ENCODE measurements around the gene FZD10. TPM values are rescaled to one million over a fixed set of nuclear protein-coding genes. Genes with fewer than 3 reads are reported as not detected.

The FZD10 gene
- total and polyA plus RNA-seq, 2 of the 13 experiments (the other 11 are each of a cell fraction or from before 2014, with no cell fraction given), result not detected

DNA sequence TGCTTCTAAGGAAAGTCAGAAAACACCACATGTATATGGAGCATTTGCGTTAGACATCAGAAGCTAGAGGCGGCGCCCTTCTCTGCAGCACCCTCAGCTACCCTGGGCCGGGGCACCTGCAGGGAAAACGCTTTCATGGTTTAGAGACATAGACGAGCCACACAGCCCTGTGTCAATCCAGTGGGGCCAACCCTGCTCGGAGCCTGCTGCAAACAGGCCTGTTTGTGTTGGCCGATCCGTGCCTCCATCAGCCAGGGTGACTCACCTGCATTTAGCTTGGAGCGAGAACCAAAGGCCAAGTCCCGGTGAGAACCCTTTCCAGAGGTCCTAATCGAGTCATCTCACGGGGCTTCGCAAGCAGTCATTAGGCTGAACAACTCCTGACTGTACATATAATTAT lies 19.5 kb upstream of the FZD10 start (continued):
- TF ChIP-seq ZNF253 (CRISPR knock-in tag; IDR thresholded peaks at IDR 0.05; ENCODE audit: borderline replicate concordance) (no peak), ZNF850 (CRISPR knock-in tag; conservative IDR thresholded peaks at IDR 0.05) (no peak), ZNF709 (CRISPR knock-in tag; IDR thresholded peaks at IDR 0.05) (no peak)

DNA sequence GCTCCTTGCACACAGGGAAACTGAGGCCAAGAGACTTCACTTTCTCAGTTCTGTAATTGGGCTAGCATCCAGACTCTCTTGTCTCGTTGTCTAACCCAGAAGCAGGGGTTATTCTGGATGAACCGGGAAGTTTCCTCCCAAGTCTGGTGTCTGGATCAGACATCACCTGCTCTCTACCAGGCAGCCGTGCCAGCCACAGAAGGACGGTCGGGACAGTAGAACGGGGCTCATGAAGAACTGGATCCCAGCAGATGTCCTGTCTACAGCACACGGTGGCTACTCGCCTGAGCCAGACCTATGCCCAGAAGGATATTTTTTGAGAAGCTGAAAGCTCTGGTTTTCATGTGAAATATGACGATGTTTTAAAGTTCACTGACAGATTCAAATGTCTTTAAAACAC lies 19.1 kb upstream of the FZD10 start:
- DNase-seq (ENCODE audit: low spot score), result no peak
- FAIRE-seq, result no peak
- intact Hi-C loops (cut with micrococcal nuclease; ENCODE audit: unreplicated experiment) (no loop called here), in situ Hi-C loops (cut with HindIII; ENCODE audit: extremely low pct_ligation_motif_present, low pct_unique_long_range_greater_than_20kb) (no loop called here)
- Histone ChIP-seq H3K9ac (ENCODE audit: insufficient read depth, low read depth, low read length) (no peak overlapping the region), H3K9me3 (ENCODE audit: low read length) (no peaks in the 10 kb centered on the region), H3K27ac (ENCODE audit: extremely low read length, insufficient read depth, low read length) (no peak overlapping the region), H2AFZ (ENCODE audit: low read length) (no peak overlapping the region), H3K4me3 (replicated peaks in 1 of 3; ENCODE audit: insufficient read depth in 1 of 3, low read depth in 2 of 3, low read length in 3 of 3) (no peak overlapping the region), H3K79me2 (ENCODE audit: insufficient read depth, low read length) (no peaks in the 10 kb centered on the region), H3K36me3 (replicated peaks in 1 of 2; ENCODE audit: control insufficient read depth in 1 of 2, insufficient read depth in 2 of 2, low read length in 2 of 2) (no peaks in the 10 kb centered on the region), H3K27me3 (ENCODE audit: control insufficient read depth in 1 of 2, insufficient read depth in 2 of 2, low read length in 2 of 2) (peaks cover 4 to 61% of the 10 kb centered on the region in 2 experiments), H3K4me1 (ENCODE audit: insufficient read depth, low read length) (no peaks in the 10 kb centered on the region), H3K4me2 (ENCODE audit: low read depth, low read length) (no peak overlapping the region), H4K20me1 (ENCODE audit: insufficient read depth, low read length) (no peaks in the 10 kb centered on the region)
- TF ChIP-seq, protein P1, sequence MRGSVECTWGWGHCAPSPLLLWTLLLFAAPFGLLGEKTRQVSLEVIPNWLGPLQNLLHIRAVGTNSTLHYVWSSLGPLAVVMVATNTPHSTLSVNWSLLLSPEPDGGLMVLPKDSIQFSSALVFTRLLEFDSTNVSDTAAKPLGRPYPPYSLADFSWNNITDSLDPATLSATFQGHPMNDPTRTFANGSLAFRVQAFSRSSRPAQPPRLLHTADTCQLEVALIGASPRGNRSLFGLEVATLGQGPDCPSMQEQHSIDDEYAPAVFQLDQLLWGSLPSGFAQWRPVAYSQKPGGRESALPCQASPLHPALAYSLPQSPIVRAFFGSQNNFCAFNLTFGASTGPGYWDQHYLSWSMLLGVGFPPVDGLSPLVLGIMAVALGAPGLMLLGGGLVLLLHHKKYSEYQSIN (CRISPR knock-in tag; IDR thresholded peaks at IDR 0.05; ENCODE audit: borderline replicate concordance), result no peak
- TF ChIP-seq ZNF570 (CRISPR knock-in tag; IDR thresholded peaks at IDR 0.05; ENCODE audit: borderline replicate concordance) (no peak), POLR2AphosphoS2 (IDR thresholded peaks at IDR 0.05; ENCODE audit: low read depth, low read length) (no peak), KMT2A (CRISPR knock-in tag; IDR thresholded peaks at IDR 0.05) (no peak), DPF2 (CRISPR knock-in tag; IDR thresholded peaks at IDR 0.05; ENCODE audit: borderline replicate concordance, low read depth) (no peak), HNF4A (CRISPR knock-in tag; IDR thresholded peaks at IDR 0.05) (no peak), ZMYM3 (CRISPR knock-in tag; IDR thresholded peaks at IDR 0.05) (no peak), ZNF432 (CRISPR knock-in tag; IDR thresholded peaks at IDR 0.05; ENCODE audit: borderline replicate concordance) (no peak), CBX5 (CRISPR knock-in tag; IDR thresholded peaks at IDR 0.05; ENCODE audit: borderline replicate concordance) (no peak), ZNF44 (CRISPR knock-in tag; IDR thresholded peaks at IDR 0.05) (no peak), ISX (CRISPR knock-in tag; conservative IDR thresholded peaks at IDR 0.05) (no peak), MTF1 (CRISPR knock-in tag; IDR thresholded peaks at IDR 0.05) (no peak), ZNF430 (CRISPR knock-in tag; IDR thresholded peaks at IDR 0.05) (no peak), MAFG (CRISPR knock-in tag; IDR thresholded peaks at IDR 0.05) (no peak), SIX4 (CRISPR knock-in tag; IDR thresholded peaks at IDR 0.05) (no peak), CCDC6 (CRISPR knock-in tag; IDR thresholded peaks at IDR 0.05) (no peak)
- TF ChIP-seq, protein P2, sequence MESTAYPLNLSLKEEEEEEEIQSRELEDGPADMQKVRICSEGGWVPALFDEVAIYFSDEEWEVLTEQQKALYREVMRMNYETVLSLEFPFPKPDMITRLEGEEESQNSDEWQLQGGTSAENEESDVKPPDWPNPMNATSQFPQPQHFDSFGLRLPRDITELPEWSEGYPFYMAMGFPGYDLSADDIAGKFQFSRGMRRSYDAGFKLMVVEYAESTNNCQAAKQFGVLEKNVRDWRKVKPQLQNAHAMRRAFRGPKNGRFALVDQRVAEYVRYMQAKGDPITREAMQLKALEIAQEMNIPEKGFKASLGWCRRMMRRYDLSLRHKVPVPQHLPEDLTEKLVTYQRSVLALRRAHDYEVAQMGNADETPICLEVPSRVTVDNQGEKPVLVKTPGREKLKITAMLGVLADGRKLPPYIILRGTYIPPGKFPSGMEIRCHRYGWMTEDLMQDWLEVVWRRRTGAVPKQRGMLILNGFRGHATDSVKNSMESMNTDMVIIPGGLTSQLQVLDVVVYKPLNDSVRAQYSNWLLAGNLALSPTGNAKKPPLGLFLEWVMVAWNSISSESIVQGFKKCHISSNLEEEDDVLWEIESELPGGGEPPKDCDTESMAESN (CRISPR knock-in tag; conservative IDR thresholded peaks at IDR 0.05), result no peak
- CTCF ChIA-PET (ENCODE audit: low intra/inter-chr PET ratio, low total read pairs), result no interaction called here
- BruUV-seq (replicated peaks), result no TSS peak
- no peak for ATAC-seq
- WGBS (ENCODE audit: low lambda C conversion rate), result 17% methylated on average over 2 of the region's 9 CpGs
- POLR2A ChIA-PET, result no interaction called here

Measured in HepG2 (cell line).